AG09319 (cell line): ENCODE data around the gene ST6GAL1.
"Not testable (repeated sequence)": the region's sequence is repeated elsewhere in the genome, so short reads cannot be mapped to it uniquely, and the experiment has no call there.

Experiments used
- DNase-seq: peaks from one replicate; pipeline ENCODE4 v3.0.0-alpha.2; 2010; ENCODE audit warnings: low read depth; ENCODE audit errors: extremely low read depth
- TF ChIP-seq, protein P1 (sequence below): IDR thresholded peaks from 2 replicates; pipeline ENCODE4 v1.5.1; 2011; ENCODE audit warnings: low read depth, mild to moderate bottlenecking, inconsistent platforms, low read length, moderate library complexity

The ST6GAL1 gene, protein sequence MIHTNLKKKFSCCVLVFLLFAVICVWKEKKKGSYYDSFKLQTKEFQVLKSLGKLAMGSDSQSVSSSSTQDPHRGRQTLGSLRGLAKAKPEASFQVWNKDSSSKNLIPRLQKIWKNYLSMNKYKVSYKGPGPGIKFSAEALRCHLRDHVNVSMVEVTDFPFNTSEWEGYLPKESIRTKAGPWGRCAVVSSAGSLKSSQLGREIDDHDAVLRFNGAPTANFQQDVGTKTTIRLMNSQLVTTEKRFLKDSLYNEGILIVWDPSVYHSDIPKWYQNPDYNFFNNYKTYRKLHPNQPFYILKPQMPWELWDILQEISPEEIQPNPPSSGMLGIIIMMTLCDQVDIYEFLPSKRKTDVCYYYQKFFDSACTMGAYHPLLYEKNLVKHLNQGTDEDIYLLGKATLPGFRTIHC

DNA sequence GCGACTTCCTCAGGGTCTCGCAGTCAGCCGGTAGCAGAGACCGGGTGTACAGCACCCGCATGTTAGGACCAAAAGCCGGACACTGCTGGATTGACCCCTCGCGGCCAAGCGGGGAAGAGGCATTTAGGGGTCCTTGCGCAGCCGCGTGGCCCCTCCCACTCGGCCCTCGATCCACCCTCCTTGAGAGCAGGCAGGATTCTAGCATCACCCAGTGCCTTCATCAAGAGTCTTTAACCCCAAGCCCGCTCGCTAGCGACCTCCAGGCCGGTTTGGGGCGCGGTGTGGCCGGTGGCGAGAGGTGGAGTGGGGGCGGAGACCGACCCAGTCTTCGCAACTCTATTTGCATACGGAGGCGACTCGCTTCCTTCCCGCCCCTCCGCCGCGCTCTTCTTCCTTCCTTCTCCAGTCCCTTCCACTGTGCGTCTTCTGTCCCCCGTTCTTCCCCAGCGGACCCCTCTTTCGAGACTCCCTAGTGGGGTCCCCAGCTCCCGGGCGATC lies at the start of gene ST6GAL1:
Gene ST6GAL1 (plus strand): TSS at position 384 of the 498 bp plus-strand sequence. CDS start 112,178 bp downstream, outside the sequence.
- no peak for DNase-seq

DNA sequence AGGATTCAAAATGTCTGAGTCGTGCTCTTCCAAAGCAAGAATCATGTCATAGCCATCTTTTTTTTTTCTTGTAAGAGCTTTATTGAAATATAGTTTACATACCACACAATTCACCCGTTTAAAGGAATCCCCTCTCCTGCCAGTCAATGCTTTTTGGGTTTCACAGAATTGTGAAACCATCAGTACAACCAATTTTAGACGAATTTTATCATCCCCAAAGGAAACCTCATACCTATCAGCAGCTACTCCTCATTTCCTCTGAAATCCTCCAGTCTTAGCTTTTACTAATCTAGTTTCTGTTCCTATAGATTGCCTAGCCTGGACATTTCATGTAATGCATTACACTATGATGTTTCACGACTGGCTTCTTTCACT lies 48.2 kb upstream of the ST6GAL1 start:
- TF ChIP-seq, protein P1, sequence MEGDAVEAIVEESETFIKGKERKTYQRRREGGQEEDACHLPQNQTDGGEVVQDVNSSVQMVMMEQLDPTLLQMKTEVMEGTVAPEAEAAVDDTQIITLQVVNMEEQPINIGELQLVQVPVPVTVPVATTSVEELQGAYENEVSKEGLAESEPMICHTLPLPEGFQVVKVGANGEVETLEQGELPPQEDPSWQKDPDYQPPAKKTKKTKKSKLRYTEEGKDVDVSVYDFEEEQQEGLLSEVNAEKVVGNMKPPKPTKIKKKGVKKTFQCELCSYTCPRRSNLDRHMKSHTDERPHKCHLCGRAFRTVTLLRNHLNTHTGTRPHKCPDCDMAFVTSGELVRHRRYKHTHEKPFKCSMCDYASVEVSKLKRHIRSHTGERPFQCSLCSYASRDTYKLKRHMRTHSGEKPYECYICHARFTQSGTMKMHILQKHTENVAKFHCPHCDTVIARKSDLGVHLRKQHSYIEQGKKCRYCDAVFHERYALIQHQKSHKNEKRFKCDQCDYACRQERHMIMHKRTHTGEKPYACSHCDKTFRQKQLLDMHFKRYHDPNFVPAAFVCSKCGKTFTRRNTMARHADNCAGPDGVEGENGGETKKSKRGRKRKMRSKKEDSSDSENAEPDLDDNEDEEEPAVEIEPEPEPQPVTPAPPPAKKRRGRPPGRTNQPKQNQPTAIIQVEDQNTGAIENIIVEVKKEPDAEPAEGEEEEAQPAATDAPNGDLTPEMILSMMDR: no peak

More for the DNA sequence above, at the start of gene ST6GAL1:
- TF ChIP-seq, protein P1: peak; percentile 14

DNA sequence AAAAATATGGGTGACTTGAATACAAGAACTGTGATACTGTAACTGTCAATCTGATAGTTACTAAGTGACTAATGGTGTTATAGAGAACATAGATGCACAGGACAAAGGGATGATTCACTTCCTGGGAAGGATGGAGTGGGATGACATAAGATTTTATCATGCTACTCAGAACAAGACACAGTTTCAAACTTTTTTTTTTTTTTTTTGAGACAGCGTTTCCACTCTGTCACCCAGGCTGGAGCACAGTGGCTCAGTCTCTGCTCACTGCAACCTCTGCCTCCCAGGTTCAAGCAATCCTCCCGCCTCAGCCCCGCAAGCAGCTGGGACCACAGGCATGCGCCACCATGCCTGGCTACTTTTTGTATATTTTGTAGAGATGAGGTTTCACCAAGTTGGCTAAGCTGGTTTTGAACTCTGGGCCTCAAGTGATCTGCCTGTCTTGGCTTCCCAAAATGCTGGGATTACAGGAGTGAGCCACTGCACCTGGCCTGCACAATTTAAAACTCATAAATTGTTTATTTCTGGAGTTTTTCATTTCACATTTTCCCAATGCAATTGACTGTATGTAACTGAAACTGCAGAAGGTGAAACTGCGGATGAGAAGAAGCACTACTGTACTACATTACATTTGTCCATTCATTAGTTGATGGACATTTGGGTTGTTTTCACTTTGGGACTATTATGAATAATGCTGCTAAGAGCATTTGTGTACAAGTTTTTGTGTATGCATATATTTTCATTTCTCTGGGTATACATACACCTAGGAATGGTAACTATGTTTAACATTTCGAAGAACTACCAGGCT lies 47.2 kb upstream of the ST6GAL1 start:
- DNase-seq: no peak
- TF ChIP-seq, protein P1: no peak

More for the DNA sequence above, 48.2 kb upstream of the ST6GAL1 start:
- DNase-seq: no peak

DNA sequence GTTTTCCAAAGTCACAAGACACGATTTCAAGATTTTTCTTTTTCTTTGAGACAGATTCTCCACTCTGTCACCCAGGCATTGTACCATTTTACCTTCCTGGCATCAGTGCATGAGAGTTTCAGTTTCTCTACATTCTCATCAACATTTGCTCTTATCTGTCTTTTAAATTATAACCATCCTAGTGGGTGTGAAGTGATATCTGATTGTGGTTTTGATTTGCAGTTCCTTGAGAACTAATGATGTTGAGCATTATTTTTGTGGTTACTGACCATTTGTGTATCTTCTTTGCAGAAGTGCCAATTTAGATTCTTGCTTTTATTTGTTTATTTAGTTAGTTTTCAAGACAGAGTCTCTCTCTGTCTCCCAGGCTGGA lies 46.7 kb upstream of the ST6GAL1 start:
- TF ChIP-seq, protein P1: no peak
- DNase-seq: no peak

DNA sequence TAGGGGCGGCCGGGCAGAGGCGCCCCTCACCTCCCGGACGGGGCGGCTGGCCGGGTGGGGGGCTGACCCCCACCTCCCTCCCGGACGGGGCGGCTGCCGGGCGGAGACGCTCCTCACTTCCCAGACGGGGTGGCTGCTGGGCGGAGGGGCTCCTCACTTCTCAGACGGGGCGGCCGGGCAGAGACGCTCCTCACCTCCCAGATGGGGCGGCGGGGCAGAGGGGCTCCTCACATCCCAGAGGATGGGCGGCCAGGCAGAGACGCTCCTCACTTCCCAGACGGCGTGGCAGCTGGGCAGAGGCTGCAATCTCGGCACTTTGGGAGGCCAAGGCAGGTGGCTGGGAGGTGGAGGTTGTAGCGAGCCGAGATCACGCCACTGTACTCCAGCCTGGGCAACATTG lies 45.5 kb upstream of the ST6GAL1 start:
- not testable (repeated sequence) for DNase-seq

DNA sequence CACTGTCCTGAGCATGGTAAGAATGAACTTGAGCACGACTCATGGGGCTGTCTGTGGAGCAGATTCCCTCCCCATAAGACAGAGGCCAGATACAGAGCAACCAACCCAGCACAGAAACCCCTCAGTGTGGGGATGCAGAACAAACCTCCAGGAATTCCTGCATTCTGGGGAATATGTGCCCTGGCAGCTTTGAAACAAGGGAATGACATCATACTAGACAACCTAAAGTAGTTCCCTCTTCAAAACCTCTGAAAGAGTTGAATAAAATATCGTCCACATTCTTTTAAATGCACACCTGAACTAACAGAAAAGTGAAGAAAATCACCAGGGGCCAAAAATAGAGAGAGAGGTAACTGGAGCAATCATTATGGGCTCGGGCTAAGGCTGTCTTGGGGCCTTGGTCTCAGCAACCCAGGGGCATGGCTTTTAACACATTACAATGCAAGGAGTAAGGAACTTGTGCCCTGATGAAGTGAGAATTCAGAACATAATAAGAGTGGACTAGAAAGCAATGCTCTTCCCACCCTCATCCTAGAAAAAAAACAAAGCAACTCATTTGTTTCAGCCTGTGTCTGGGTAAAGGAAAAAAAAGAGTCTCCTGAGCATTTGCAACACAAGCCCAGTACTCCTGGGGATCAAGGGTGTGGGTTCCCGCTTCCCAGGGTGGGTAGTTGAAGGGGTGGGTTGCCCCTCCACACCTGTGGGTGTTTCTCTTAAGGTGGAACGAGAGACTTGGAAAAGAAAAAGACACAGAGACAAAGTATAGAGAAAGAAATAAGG lies 43.9 kb upstream of the ST6GAL1 start:
- no peak for DNase-seq
- TF ChIP-seq, protein P1: no peak

DNA sequence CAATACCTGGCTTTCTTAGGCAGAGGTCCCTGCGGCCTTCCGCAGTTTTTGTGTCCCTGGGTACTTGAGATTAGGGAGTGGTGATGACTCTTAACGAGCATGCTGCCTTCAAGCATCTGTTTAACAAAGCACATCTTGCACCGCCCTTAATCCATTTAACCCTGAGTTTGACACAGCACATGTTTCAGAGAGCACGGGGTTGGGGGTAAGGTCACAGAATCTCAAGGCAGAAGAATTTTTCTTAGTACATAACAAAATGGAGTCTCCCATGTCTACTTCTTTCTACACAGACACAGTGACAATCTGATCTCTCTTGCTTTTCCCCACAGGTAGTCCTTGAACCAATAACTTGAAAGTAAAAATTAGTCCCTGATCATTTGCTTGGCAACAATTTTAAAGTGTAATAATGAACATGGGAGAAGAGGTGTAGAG lies 42.8 kb upstream of the ST6GAL1 start:
- DNase-seq: not testable (repeated sequence)

DNA sequence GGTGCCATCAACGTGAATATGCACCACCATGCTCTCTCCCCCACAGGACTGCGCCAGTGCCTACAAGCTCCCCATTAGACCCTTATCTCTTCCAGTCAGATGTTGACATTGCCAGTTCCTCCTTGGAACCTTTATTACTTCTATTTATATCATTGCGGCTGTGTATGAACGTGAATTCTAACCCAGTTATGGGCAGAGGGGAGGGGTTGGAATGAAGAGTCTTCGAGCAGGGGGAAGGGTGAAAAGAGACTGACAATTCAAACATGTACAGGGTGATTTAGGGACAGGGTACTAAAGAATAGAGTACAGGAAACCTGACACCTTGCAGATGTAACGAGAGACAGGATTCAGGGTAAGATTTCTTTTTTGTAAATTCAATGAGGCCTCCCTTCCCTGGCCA lies 41.8 kb upstream of the ST6GAL1 start:
- TF ChIP-seq, protein P1: no peak
- no peak for DNase-seq

DNA sequence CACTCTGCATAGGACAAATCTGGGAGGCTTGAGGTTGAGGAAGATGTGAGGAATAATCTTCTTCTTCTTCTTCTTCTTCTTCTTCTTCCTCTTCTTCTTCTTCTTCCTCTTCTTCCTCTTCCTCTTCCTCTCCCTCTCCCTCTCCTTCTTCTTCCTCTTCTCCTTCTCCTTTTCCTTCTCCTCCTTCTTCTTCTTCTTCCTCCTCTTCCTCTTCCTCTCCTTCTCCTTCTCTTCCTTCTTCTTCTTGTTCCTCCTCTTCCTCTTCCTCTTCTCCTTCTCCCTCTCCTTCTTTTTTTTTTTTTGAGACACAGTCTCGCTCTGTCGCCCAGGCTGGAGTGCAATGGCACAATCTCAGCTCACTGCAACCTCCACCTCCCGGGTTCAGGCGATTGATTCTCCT lies 40.6 kb upstream of the ST6GAL1 start:
- not testable (repeated sequence) for DNase-seq
